Vagina (tissue), 2 donors: ENCODE measurements around the gene CDK14.

Experiments
- CTCF ChIP-seq, 3 experiments: fragments of 450-650 bp in 2 of 3; fragments of 200-600 bp in 1 of 3; sonication (generic) in 1 of 3; IDR thresholded peaks; one replicate each; pipeline ENCODE4 v1.5.1; 2017 to 2019; ENCODE audit warnings: antibody characterized with exemption in 3 of 3, mild to moderate bottlenecking in 2 of 3, moderate library complexity in 2 of 3
- POLR2A ChIP-seq, 2 donors: fragments of 450-650 bp; IDR thresholded peaks; one replicate each; pipeline ENCODE4 v1.6.1; 2017; ENCODE audit warnings: antibody characterized with exemption in 2 of 2, mild to moderate bottlenecking in 2 of 2, moderate library complexity in 2 of 2
- POLR2AphosphoS5 ChIP-seq, 2 donors: sonication (generic); formaldehyde crosslinking; IDR thresholded peaks; one replicate each; pipeline ENCODE4 v1.9.0; 2017; ENCODE audit warnings: antibody characterized with exemption in 2 of 2, mild to moderate bottlenecking in 2 of 2, low read depth in 1 of 2; ENCODE audit not compliant: insufficient read depth in 1 of 2

- no peak for TF ChIP-seq POLR2AphosphoS5 (IDR thresholded peaks at IDR 0.05; ENCODE audit: insufficient read depth in 1 of 2, low read depth in 1 of 2)
- TF ChIP-seq CTCF (IDR thresholded peaks at IDR 0.05) = no peak
- TF ChIP-seq POLR2A (IDR thresholded peaks at IDR 0.05) = no peak
Observed at GRCh38 chr7:90832726-90833125, 236.6 kb downstream of the CDK14 start.
